PC-3 (cell line): ENCODE results near the gene DDX47. TPM values are rescaled to one million over a fixed set of nuclear protein-coding genes. Genes with fewer than 3 reads are reported as not detected.

ENCODE experiments used
- ATAC-seq: fragments of 200-7000 bp; cut with Tn5 transposase; 2 replicates; pipeline ENCODE4 v1.9.1; 2020; ENCODE audit warnings: mild to moderate bottlenecking, moderate library complexity
- BruUV-seq: library from RNA; stranded (reverse); fragments of 400-500 nt; replicated peaks from 2 replicates; lab custom pipeline; 2021; lab: Mats Ljungman, UMichigan
- CTCF ChIA-PET: fragments of 300-600 bp; sonication (Branson Sonifier 250); formaldehyde crosslinking; loops from one replicate; lab custom pipeline; 2022; ENCODE audit warnings: antibody characterized with exemption; lab: Charles Lee
- POLR2A ChIA-PET: fragments of 300-600 bp; sonication (Branson Sonifier 250); formaldehyde crosslinking; loops from one replicate; lab custom pipeline; 2022; ENCODE audit warnings: antibody characterized with exemption; ENCODE audit not compliant: unreplicated experiment; lab: Charles Lee
- DNase-seq: peaks from one replicate; pipeline ENCODE4 v3.0.0-alpha.2; 2015
- H2AFZ ChIP-seq: fragments of 300-600 bp; sonication (generic); 2 replicates; pipeline ENCODE4 v1.6.0; 2016; ENCODE audit warnings: antibody characterized with exemption, low read length
- H3F3A ChIP-seq: fragments of 300-600 bp; sonication (generic); one replicate; pipeline ENCODE4 v1.6.0; 2017; ENCODE audit warnings: antibody characterized with exemption, low read length, control low read depth, mild to moderate bottlenecking; ENCODE audit not compliant: unreplicated experiment
- H3K27ac ChIP-seq: fragments of 300-600 bp; sonication (generic); 2 replicates; pipeline ENCODE4 v1.5.1; 2016; ENCODE audit warnings: mild to moderate bottlenecking, low read length
- H3K27me3 ChIP-seq: fragments of 300-600 bp; sonication (generic); 2 replicates; pipeline ENCODE4 v1.6.1; 2016; ENCODE audit warnings: low read length, mixed read lengths
- H3K36me3 ChIP-seq: fragments of 300-600 bp; sonication (generic); 2 replicates; pipeline ENCODE4 v1.6.1; 2016; ENCODE audit warnings: low read depth, mixed run types, low read length, mixed read lengths
- H3K4me1 ChIP-seq: fragments of 300-600 bp; sonication (generic); 2 replicates; pipeline ENCODE4 v1.5.1; 2016; ENCODE audit warnings: low read length; ENCODE audit not compliant: insufficient read depth
- H3K4me2 ChIP-seq: fragments of 300-600 bp; sonication (generic); 2 replicates; pipeline ENCODE4 v1.6.0; 2016; ENCODE audit warnings: low read length
- H3K4me3 ChIP-seq: fragments of 300-600 bp; sonication (generic); 2 replicates; pipeline ENCODE4 v1.5.1; 2016; ENCODE audit warnings: mild to moderate bottlenecking, low read length, mixed read lengths
- H3K79me2 ChIP-seq: fragments of 300-600 bp; sonication (generic); 2 replicates; pipeline ENCODE4 v1.6.1; 2017; ENCODE audit warnings: low read length, mixed read lengths
- H3K9ac ChIP-seq: fragments of 300-600 bp; sonication (generic); 2 replicates; pipeline ENCODE4 v1.6.0; 2016; ENCODE audit warnings: mild to moderate bottlenecking, low read length
- H3K9me2 ChIP-seq: fragments of 300-600 bp; sonication (generic); replicated peaks from 2 replicates; pipeline ENCODE4 v1.6.1; 2016; ENCODE audit warnings: mixed run types, low read length, mixed read lengths
- H3K9me3 ChIP-seq: fragments of 300-600 bp; sonication (generic); 2 replicates; pipeline ENCODE4 v1.6.1; 2016; ENCODE audit warnings: low read length, mixed read lengths
- H4K20me1 ChIP-seq: fragments of 300-600 bp; sonication (generic); 2 replicates; pipeline ENCODE4 v1.6.1; 2016; ENCODE audit warnings: low read length, mixed read lengths
- CTCF ChIP-seq: fragments of 300-600 bp; sonication (generic); conservative IDR thresholded peaks from 2 replicates; pipeline ENCODE4 v1.5.1; 2017; ENCODE audit warnings: antibody characterized with exemption, low read depth, mild to moderate bottlenecking, low read length
- EZH2 ChIP-seq: fragments of 300-600 bp; sonication (generic); IDR thresholded peaks from one replicate; pipeline ENCODE4 v1.6.1; 2017; ENCODE audit warnings: antibody characterized with exemption, mild to moderate bottlenecking, low read length; ENCODE audit not compliant: unreplicated experiment
- EZH2phosphoT487 ChIP-seq: fragments of 300-600 bp; sonication (generic); IDR thresholded peaks from 2 replicates; pipeline ENCODE4 v1.6.1; 2018; ENCODE audit warnings: mild to moderate bottlenecking, antibody characterized with exemption, low read length, borderline replicate concordance
- intact Hi-C: fragments of 100-400 bp; cut with micrococcal nuclease; formaldehyde crosslinking; loops from 2 replicates; pipeline ENCODE4 v1.9.0; 2023
- total RNA-seq: library from RNA; depleted of rRNA; stranded (reverse); fragments of >200 nt; gene quantifications from 2 replicates; pipeline ENCODE4 v1.2.3, GENCODE V29; 2014

DDX47 gene
- total RNA-seq, 1 experiment from 2014 or later: 58.9 TPM

- intact Hi-C loops: no loop called here
- no peaks in the 10 kb centered on the region for H3K9me3 ChIP-seq
- H2AFZ ChIP-seq: no peak overlapping the region
- no peaks in the 10 kb centered on the region for H3F3A ChIP-seq
- no peaks in the 10 kb centered on the region for H4K20me1 ChIP-seq
- H3K79me2 ChIP-seq: no peaks in the 10 kb centered on the region
- no TSS peak for BruUV-seq
- H3K4me1 ChIP-seq: peaks cover 5% of the 10 kb centered on the region; the same call in 1 of the 2 replicates
- CTCF ChIA-PET: no interaction called here
- H3K27me3 ChIP-seq: no peaks in the 10 kb centered on the region
- H3K9me2 ChIP-seq: no peaks in the 10 kb centered on the region
- H3K36me3 ChIP-seq: no peaks in the 10 kb centered on the region
- POLR2A ChIA-PET: no interaction called here
- peak; percentile 90 for ATAC-seq
- no peak overlapping the region for H3K4me3 ChIP-seq
- H3K27ac ChIP-seq: no peak overlapping the region; the same call in 1 of the 2 replicates
- TF ChIP-seq EZH2phosphoT487 (no peak), CTCF (no peak), EZH2 (no peak)
- peak; percentile 75 for DNase-seq
- no peak overlapping the region for H3K4me2 ChIP-seq
- no peak overlapping the region for H3K9ac ChIP-seq
These were observed 46.5 kb downstream of the DDX47 start for GRCh38 chr12:12859690-12860089.

- no peaks in the 10 kb centered on the region for H3K79me2 ChIP-seq
- no peak overlapping the region for H3K9ac ChIP-seq
- intact Hi-C loops: no loop called here
- CTCF ChIA-PET: no interaction called here
- ATAC-seq: no peak
- no peaks in the 10 kb centered on the region for H3F3A ChIP-seq
- TF ChIP-seq CTCF (no peak), EZH2 (no peak), EZH2phosphoT487 (no peak)
- H3K4me3 ChIP-seq: no peak overlapping the region
- no peaks in the 10 kb centered on the region for H3K27me3 ChIP-seq
- no TSS peak for BruUV-seq
- no peak overlapping the region for H3K4me2 ChIP-seq
- H3K9me3 ChIP-seq: no peaks in the 10 kb centered on the region
- H3K4me1 ChIP-seq: peaks cover 2% of the 10 kb centered on the region; the same call in 1 of the 2 replicates
- H4K20me1 ChIP-seq: no peaks in the 10 kb centered on the region
- H3K36me3 ChIP-seq: peaks cover 2% of the 10 kb centered on the region; the same call in 1 of the 2 replicates
- H2AFZ ChIP-seq: no peak overlapping the region
- POLR2A ChIA-PET: no interaction called here
- DNase-seq: no peak
- no peak overlapping the region for H3K27ac ChIP-seq
- no peaks in the 10 kb centered on the region for H3K9me2 ChIP-seq
These were observed 51.1 kb downstream of the DDX47 start for GRCh38 chr12:12864243-12864642.

GRCh38 chr12:12868477-12869235 is 55.5 kb downstream of the DDX47 start:
- H3K36me3 ChIP-seq: peaks cover 2% of the 10 kb centered on the region; the same call in 1 of the 2 replicates
- H3K4me2 ChIP-seq: no peak overlapping the region
- H3K4me1 ChIP-seq: peaks cover 34% of the 10 kb centered on the region
- no peaks in the 10 kb centered on the region for H3K27me3 ChIP-seq
- peaks cover under 1% of the 10 kb centered on the region; the same call in 1 of the 2 replicates for H3K79me2 ChIP-seq
- ChIA-PET CTCF (no interaction called here), POLR2A (no interaction called here)
- intact Hi-C loops: no loop called here
- TF ChIP-seq EZH2phosphoT487 (no peak), CTCF (no peak), EZH2 (no peak)
- H4K20me1 ChIP-seq: no peaks in the 10 kb centered on the region
- no peaks in the 10 kb centered on the region for H3K9me3 ChIP-seq
- no peak overlapping the region for H3K9ac ChIP-seq
- DNase-seq (no peak), ATAC-seq (no peak)
- H3K4me3 ChIP-seq: no peak overlapping the region
- no peak overlapping the region for H2AFZ ChIP-seq
- no TSS peak for BruUV-seq
- no peak overlapping the region for H3K27ac ChIP-seq
- H3K9me2 ChIP-seq: no peaks in the 10 kb centered on the region
- H3F3A ChIP-seq: no peaks in the 10 kb centered on the region
